22Rv1 (cell line): ENCODE results near the gene TRIM59.

ENCODE experiments used
- CTCF ChIP-seq: fragments of 450-650 bp; IDR thresholded peaks from 2 replicates; pipeline ENCODE4 v1.5.1; 2017; ENCODE audit warnings: mild to moderate bottlenecking
- ZFX ChIP-seq: fragments of 450-650 bp; IDR thresholded peaks from 2 replicates; pipeline ENCODE4 v1.6.1; 2017; ENCODE audit warnings: antibody characterized with exemption, borderline replicate concordance

- TF ChIP-seq CTCF (no peak), ZFX (no peak)
These were observed 46.5 kb downstream of the TRIM59 start for GRCh38 chr3:160403028-160403545.
